SH-SY5Y (cell line): Measurements from ENCODE around the gene RPL10.

ENCODE experiments used
- GATA2 ChIP-seq: IDR thresholded peaks from 2 replicates; pipeline ENCODE4 v1.6.1; 2011; ENCODE audit warnings: mild to moderate bottlenecking, low read depth, low read length
- GATA3 ChIP-seq: IDR thresholded peaks from 2 replicates; pipeline ENCODE4 v1.6.1; 2011; ENCODE audit warnings: low read depth, mild to moderate bottlenecking, low read length, moderate library complexity

- no peak for TF ChIP-seq GATA2
- TF ChIP-seq GATA3 = no peak
These were observed 13.8 kb upstream of the RPL10 start for GRCh38 chrX:154384284-154384892.
